NCI-H1694 treated with DMSO at 0.1 percent for 48 hours (cell line): ENCODE results near the gene SORL1-AS1.

ENCODE experiments used
- DNase-seq: peaks from one replicate; lab custom pipeline; 2025; lab: John Stamatoyannopoulos, UW

Gene SORL1-AS1

DNA sequence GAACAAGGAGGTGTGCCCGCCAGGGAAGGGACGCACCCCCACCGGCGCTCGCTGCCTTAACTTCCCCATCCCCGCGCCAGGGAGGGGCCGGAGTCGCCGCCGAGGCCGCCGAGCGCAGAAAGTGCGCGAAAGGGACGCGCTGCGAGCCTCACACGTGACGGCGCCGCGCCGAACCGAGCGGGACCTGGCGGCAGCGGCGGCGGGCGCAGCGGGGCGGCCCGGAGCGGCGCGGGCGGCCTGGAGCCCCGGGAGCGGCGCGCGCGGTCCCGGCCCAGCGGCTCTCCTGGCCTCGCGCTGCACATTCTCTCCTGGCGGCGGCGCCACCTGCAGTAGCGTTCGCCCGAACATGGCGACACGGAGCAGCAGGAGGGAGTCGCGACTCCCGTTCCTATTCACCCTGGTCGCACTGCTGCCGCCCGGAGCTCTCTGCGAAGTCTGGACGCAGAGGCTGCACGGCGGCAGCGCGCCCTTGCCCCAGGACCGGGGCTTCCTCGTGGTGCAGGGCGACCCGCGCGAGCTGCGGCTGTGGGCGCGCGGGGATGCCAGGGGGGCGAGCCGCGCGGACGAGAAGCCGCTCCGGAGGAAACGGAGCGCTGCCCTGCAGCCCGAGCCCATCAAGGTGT, 670 bp downstream of the SORL1-AS1 start, which contains the start of gene SORL1:
Gene SORL1, plus strand, starts transcription at position 329 of the 623 bp plus-strand sequence. Its CDS starts 18 bp downstream, at position 347.
- DNase-seq: peak; percentile 12

DNA sequence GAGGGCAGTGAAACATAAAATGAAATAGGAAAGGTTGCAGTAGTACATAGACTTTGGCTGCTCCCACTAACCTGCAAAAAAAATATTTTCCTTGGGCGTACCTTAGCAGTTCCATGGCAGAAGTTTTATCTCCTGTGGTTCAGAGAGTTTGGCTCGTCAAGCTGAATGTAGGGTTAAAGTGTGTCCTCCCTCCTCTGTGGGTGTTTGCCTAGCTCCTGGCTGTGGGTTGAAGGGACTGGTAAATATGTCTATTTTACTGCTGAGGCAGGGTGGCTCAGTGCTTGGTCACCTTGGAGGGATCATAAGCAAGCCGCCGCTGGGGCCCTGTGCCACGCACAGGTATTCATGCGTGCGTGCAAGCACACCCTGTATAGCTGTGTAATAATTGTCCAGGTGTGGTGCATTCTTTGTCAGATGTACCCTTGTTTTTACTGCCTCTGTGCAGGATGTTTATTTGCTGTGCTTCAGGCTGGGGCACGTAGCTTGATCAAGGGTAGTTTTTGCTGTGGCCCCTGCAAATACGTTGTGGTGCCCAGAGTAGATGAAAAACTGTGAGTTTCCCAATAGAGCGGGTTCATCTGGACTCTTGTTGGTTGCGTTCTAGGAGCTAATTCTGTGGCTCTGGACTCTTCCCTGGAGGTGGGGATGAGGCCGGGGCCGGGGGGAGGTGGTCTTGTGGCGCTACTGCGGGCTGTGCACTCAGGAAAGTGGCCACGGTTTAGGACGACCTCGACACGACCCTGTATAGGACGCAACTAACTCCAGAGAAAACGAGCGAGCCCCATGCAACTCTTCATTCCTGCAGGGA, 1.4 kb downstream of the SORL1-AS1 start:
- no peak for DNase-seq

DNA sequence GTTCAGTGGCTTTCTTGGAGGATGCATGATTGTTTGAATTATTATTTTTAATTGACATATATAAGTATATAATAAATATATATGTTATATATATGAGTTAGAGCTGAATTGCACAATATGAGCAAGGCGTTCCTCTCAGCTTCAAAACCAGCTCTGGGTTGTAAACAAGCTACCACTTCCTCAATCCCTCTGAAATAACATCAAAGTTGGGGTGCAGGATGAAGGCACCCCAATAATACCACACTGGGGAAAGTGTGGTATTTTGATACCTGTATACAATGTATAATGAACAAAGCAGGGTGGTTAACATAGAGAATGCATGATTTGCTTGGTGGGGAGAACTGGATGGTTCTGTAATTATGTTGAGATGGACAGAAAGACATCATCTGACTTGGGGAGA, 2.4 kb downstream of the SORL1-AS1 start:
- DNase-seq: no peak

DNA sequence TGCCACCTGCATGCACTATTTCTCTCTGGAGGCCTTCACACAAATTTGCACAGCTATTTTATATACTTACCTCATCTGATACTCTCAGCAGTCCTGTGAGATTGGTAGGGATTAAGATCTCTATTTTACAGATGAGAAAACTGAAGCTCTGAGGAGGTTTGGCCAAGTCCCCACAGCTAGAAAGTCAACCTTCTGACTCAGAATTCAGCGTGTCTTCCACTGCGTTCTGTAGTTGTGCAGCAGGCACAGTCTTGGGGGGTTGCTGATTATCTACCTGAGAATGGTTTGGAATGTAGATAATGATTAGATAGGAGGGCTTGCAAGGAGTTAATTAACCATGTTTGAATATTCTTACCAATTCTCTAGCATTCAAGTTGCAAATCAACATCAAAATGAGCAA, 3.1 kb downstream of the SORL1-AS1 start:
- no peak for DNase-seq

DNA sequence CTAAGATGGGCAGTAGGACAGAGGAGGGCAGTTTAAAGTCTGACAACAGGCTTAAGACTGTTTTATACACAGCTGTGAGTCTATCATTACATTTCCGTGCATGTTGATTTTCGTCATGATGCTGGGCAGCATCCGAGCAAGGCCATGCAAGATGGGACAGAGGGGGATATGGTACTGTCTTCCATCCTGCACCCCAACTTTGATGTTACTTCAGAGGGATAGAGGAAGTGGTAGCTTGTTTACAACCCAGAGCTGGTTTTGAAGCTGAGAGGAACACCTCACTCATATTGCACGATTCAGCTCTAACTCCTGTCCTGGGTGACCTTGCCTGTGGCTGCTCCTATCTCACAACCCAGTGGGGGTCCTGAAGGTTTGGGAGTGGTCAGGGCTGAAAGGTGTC, 3.6 kb downstream of the SORL1-AS1 start:
- DNase-seq: no peak

DNA sequence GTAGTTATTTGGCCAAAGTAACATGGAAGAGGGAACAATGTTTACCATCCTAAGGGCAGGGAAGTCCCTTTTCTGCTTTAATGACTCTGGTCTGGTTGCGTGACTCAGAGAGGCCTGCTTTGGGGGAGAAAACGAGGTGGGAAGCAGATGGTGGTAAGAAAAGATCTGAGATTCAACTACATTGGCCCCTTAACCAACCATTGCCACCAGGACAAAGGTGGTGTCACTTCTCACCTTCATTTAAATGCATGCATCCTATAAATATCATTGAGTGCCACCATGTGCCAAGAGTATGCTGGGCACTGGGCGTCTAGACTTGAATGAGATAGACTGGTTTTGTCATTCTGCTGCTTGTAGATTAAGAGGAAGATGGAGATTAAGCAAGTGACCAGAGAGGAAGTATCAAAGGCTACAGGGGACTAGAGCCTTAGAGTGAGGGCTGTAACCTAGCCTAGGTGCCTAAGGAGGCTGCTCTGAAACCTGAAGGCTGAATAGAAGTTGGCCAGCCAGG, 4.3 kb downstream of the SORL1-AS1 start:
- DNase-seq: no peak

DNA sequence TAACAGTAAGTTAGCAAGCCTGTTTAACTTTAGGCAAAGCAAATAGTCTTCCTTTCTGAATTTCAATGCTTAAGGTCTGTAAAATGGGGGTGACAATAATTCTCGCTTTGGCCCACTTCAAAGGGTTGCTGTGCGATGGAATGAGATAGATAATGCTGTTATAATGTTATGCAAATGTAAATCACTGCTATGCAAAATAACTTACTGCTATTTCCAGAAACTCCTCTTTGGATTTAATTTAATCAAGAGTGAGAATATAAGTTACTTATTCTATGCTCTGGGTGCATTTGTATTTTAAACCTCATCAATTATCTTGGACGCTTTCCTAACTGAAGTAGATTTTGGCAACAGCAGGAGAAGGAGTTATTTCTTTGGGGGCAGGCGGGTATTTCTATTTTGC, 4.8 kb downstream of the SORL1-AS1 start:
- DNase-seq: no peak

DNA sequence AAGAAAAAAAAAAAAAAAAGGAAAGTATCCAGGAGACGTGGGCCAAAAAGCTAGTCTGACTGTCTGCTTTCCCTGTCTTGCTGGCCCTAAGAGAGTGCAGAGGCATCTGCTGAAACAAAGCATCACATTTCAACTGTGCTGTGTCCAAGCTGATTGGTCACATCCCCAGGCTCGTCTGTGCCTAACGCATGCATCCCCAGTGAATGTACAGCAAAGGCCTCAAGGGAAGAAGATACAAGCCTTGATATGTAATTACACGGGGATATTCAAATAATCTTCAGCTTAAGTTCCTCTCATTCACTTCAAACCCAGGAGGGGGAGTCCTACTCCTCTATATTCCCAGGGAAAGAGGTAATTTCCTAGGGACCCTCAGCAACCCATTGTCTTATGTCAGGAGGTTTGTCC, 6.0 kb downstream of the SORL1-AS1 start:
- DNase-seq: no peak

DNA sequence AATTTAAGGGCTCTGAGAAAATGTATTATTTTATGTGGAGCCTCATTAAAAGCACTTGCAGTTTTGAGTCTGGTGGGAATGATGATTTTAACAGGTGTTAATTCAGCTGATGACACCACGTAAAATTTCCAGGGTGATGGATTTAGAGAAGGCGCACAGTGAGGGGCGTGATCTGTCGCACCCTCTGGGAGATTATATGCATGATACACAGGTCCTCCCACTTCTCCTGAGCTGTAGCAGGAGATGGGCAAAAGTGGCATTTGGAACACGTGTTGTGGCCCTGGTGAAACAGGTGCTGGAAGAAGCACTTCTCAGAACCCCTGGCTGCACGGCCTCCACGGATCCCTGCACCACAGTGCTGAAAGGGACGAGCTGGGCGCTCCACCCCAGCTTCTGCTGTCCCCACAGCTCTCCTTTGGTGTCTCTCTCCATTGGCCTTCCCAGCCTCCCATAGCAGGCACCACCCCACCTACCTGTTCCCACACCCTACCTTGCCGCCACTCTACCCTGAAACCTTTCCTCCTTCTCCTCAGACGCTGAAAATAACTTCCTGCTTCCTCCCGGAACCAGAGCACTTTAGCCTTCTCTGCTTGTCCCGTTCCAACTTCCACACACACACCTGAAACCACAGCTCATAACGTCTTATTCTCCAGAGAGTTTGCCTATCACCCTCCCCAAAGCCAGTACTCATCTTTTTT, 7.5 kb downstream of the SORL1-AS1 start:
- no peak for DNase-seq

DNA sequence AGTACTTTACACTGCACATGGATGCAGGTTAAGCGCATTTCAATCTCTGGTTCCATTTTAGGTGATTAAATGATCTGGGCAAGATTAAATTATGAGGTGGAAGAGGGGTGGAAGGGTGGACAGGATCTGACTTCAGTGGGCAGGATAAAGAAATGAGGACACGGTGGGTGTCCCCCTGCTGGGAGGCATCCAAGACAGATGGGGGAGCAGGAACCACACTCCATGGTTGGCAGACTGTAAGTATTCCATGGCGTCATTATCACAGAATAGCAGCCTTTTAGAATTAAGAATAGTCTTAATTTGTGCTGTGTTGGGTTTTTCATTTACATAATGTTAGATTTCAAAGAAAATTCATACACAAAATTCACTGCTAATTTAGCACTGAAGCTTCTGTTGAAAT, 8.2 kb downstream of the SORL1-AS1 start:
- no peak for DNase-seq

DNA sequence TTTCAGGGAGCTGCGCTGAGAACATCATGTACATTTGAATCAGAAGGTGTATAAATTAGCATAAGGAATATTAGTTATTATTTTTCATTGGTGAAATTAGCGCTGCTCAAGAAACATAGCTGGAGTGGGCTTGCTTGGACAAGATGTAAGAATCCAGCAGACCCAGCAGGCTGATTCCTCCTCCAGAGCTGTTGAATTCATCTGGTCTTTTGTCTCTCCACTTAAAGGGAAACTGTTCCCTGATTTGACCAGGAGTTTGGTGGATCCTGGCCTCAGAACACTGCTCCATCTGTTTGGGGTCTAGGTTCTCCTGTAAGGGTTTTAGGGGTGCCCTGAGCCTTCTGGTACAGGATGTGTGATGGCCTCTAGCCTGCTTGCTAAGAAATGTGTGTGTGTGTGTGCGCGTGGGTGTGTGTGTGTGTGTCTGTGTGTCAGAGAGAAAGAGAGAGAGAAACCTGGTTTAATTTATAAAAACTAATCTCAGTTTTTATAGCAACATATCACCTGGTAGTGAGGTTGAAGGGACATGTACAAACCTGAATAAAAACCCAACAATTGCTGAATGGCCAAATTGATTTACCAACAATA, 9.0 kb downstream of the SORL1-AS1 start:
- no peak for DNase-seq

DNA sequence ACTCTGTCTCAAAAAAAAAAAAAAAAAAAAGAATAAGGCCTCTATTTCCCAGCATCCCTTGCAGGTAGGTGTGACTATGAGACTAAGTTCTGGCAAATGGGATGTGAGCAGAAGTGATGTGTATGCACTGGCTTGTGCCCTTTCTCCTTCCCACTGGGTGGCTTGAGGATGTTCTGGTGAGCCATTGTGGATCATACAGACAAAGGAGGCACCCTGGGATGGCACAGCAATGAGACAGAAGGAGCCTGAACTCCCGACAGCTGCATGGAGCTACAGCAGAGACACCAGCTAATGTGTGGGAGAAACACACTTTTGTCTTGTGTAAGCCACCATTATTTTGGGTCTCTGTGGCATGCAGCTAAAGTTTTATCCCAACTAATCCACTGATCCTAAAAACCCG, 11.2 kb downstream of the SORL1-AS1 start:
- DNase-seq: no peak

DNA sequence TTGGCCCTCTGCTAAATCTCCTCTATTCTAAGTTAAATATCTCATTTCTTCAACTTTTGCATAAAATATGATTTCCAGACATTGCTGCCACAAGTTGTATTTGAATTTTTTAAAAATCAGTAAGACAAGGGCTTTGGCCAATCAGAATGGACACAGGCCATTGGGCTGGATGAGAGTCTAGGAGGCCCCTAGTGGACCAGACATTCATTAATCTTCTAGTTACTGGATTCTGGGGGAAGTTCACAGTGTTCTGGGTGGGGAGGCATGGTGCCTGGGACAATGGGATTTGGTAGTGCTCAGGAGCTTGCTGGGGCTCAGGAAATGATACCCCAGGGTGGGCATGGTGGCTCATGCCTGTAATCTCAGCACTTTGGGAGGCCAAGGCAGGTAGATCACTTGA, 13.0 kb downstream of the SORL1-AS1 start:
- DNase-seq: no peak

DNA sequence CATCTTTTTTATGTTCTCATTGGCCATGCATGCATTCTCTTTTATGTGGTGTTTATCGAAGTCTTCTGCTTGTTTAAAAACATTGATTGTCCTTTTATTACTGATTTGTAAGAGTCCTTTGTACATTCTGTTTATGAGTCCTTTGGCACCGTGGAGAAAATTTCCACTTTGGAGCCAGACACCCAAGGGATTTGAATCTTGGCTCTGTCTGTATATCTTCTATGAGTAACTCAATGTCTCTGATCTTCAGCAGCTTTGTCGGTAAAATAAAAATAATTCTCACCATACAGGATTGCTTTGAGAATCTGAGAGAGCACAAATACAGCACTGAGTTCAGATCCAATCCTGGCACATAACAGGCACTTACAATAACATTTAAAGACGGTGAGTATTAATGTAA, 13.4 kb downstream of the SORL1-AS1 start:
- no peak for DNase-seq

DNA sequence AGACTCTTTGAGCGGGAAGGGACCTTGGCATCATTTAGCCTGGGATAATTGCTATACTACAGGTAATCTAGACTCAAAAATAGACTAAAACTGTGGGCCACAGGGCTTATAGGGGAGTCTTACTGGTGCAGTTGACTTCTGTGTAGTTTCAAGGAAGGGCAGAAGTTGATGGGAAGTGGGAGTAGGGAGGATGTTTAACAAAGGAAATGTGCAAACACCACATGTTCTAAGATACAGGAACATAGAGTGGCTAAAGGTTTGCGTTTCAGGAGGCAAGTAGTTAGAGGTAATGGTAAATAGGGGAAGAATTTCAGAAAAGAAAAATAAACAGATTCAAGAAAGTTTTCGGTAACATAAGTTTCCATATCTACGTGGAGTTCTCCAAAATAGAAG, 15.1 kb downstream of the SORL1-AS1 start:
- DNase-seq: no peak

DNA sequence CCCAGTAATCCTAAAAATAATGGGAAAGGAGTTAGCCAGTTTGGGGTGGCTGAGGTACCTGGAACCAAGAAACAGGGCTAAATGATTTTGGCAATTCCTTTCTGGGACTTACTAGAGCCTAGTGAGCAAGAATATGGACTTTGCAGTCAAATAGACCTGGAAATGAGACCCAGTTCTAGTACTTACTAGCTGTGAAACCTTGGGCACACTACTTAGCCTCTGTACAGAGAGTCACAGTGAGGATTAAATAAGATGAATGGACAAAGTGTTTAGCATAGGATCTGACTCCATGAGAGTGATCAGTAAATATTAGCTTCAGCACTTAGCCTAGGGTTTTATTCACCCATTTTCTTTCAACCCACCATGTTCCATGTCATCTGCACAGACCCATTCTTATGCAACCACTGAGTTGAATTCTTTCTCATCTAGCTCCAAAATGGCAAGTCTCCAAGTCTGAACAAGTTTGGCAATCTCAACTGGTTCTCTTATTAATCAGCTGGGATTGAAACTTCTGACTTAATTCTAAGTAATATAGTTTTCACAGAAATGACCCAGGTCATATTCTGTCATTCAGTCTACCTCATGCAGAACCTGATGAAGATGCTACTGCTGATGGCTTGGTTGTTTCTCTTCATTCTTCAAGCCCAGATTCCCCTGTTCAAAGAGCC, 15.6 kb downstream of the SORL1-AS1 start:
- no peak for DNase-seq

DNA sequence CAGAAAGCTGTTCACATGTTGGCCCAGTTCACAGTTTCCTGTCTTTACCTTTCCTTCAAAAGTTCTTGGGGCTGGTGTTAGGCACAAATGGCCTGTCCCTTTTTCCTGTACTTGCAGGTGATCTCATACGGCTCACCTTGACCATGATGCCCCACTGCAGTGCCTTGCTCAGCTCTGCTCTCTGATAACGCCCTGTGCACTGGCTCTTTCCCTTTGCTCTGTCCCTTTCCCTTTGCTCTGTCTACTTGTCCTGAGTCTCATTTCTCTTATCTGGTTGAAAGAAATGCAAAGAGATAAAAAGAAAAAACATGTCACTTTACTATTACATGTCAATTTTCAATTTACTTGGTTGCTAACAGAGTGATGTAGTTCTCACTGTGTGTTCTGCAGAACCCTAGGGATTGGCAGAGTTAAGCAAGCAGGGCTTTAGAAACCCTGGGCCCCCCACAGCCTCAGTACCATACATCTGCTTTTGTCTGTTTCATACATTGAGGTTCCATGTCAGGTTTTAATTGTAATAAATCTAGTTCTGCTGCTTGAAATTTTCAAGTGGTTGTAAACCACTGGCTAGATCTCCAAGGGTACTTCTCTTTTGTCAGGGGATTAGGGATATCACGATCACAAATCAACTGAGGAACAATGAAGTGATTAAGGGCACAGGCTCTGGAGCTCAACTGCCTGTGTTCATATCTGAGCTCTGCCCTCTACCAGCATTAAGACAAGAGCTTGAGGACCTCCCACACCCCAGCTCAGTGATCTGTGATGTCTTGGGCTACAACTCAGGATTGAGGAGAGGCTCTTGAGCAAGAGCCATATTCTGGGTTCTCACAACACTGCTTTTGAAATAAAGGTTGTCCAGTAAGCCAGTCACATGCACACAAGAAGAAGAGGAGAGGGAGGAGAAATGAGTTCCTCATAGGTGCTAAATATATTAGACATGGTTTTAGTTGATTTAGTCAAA, 16.9 kb downstream of the SORL1-AS1 start:
- no peak for DNase-seq

DNA sequence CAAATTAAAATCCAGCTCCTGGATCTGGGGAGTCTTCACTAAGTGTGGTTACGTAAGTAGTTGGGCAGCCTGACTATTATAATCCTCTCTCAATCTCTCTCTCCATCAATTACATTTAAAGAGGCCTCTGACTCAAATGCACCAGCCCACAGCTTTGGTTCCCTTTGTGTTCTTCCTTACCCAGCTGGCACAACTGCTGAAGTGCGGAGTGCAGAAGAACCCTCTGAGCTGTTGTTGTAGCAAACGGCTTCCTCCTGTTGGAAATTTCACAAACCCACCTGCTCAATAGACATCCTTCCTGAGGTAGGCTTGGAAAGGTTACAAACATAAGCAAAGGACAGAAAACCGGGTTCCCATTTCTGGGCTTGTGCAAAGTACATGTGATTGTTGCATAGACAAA, 17.6 kb downstream of the SORL1-AS1 start:
- no peak for DNase-seq

DNA sequence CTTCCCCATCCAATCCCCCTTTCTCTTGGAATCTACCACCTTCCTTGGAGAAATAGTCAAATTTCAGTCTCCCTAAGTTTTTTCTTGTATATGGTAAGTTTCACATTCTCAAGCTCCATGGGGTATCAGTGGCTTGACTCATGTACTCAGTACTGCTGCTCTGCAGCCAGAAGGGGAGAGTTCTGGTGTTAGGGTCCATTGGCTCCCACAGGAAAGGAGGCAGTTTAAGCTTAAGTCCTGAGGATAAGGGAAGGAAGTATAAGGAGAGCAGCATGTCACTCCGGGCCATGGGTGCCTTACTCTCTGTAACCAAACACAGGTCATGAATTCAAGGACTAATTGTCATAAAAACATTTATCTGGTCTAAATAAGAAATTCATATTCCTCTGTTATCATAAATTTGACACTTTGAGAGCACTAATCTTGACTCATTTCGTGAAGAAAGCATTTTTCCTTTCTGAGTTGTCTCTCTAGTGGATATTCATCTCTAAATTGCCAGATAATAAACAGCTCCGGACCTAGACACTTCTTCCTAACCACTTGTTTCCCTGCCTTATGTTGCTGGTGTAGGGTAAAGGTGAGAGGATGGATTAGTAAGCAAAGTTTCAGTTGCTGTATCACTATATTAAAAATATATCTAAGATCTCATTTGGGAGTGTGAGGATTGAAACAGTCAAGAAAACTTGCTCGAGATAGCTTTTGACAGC, 20.8 kb downstream of the SORL1-AS1 start:
- no peak for DNase-seq

DNA sequence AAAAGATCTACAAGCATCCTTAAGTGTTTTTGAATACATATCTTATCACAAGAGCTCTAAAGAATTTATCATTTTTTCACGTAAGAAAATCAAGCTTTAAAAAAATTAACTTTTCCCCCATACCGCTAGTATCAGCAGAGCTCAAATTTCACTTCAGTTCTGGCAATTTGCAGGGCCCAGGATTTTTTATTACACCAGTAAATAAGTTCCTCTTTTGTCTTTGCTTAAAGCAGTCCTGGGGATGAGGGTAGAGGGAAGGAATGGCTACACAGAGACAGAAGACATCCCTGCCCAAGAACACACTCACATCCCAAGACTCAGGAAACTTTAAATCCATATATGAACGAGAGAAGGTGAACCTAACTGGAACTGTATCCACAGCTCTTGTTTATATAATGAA, 23.2 kb downstream of the SORL1-AS1 start:
- no peak for DNase-seq
